ENCODE data around the gene BOC. TPM values are rescaled to one million over a fixed set of nuclear protein-coding genes. Genes with fewer than 3 reads are reported as not detected.

BOC gene
- total and polyA plus RNA-seq, 10 of the 15 experiments (the other 5 are each of a cell fraction or from before 2014, with no cell fraction given): 0.18 TPM; not detected in 9

DNA sequence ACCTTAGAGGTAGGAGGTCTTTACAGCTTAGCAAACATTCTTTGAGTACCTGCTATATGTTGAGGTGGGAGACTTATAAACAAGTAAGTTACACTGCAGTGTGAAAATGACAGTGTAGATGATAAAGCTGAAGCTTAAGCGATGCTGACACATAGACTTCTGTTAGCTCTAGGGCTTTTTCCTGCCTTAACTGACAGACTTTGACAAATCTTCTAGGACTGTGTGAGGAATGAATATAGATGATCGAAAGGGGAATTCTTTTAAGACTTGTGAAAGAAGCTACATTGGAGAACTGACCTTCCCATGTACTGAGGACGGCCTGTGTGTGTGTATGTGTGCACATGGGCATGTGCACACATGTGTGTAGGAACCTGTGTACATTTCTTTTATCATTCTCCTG, 22.7 kb downstream of the BOC start:
- CTCF ChIA-PET: interaction anchor here (1.2 to 2.3 kb wide), 2 partner anchors 54 to 199 kb away, joined by 3 to 8 read pairs; no protein-coding TSS in a partner anchor
- H3K9ac ChIP-seq (ENCODE audit: control insufficient read depth, insufficient read depth, low read length): no peak overlapping the region
- WGBS (ENCODE audit: insufficient coverage, insufficient replicate concordance, low lambda C conversion rate, missing lambda C conversion rate): 27% methylated on average over 3 of the region's 3 CpGs
- H3K27me3 ChIP-seq (replicated peaks in 1 of 2; ENCODE audit: control insufficient read depth in 2 of 2, insufficient read depth in 2 of 2, low read length in 1 of 2): peaks cover 0 to 2% of the 10 kb centered on the region in 2 experiments; a peak in 2 of 4 replicates
- in situ Hi-C loops (cut with MboI): no loop called here
- H4K20me1 ChIP-seq (ENCODE audit: control insufficient read depth, insufficient read depth): no peaks in the 10 kb centered on the region
- ATAC-seq: no peak
- no peak overlapping the region for H2AFZ ChIP-seq (ENCODE audit: control insufficient read depth, low read depth, low read length)
- SMC1A ChIA-PET (ENCODE audit: uncharacterized antibody, unreplicated experiment): no interaction called here
- no peak overlapping the region for H3K27ac ChIP-seq (ENCODE audit: control insufficient read depth, insufficient read depth)
- POLR2A ChIA-PET: no interaction called here
- H3K4me3 ChIP-seq: no peak overlapping the region
- FAIRE-seq: no peak
- RAD21 ChIA-PET (ENCODE audit: unreplicated experiment): no interaction called here
- no peak for DNase-seq (ENCODE audit: low read depth, low spot score)
- TF ChIP-seq, protein P1, sequence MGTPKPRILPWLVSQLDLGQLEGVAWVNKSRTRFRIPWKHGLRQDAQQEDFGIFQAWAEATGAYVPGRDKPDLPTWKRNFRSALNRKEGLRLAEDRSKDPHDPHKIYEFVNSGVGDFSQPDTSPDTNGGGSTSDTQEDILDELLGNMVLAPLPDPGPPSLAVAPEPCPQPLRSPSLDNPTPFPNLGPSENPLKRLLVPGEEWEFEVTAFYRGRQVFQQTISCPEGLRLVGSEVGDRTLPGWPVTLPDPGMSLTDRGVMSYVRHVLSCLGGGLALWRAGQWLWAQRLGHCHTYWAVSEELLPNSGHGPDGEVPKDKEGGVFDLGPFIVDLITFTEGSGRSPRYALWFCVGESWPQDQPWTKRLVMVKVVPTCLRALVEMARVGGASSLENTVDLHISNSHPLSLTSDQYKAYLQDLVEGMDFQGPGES (IDR thresholded peaks at IDR 0.05): no peak
- TF ChIP-seq ZNF384 (IDR thresholded peaks at IDR 0.05; ENCODE audit: borderline replicate concordance, low read depth, low read length): no peak
- no peak for TF ChIP-seq BMI1 (IDR thresholded peaks at IDR 0.05; ENCODE audit: borderline replicate concordance)
- no peak for TF ChIP-seq BRCA1 (IDR thresholded peaks at IDR 0.05; ENCODE audit: low read depth, low read length)
- no peak for TF ChIP-seq KDM1A (IDR thresholded peaks at IDR 0.05; ENCODE audit: borderline replicate concordance)
- no peak for TF ChIP-seq MYC (IDR thresholded peaks at IDR 0.05; ENCODE audit: insufficient read depth, insufficient read length, insufficient replicate concordance, low read length, severe bottlenecking)
- no peak for TF ChIP-seq ZNF207 (IDR thresholded peaks at IDR 0.05; ENCODE audit: borderline replicate concordance)
- no peaks in the 10 kb centered on the region for H3K9me3 ChIP-seq (replicated peaks; ENCODE audit: control insufficient read depth, insufficient read depth, low read length)
- no peaks in the 10 kb centered on the region for H3K36me3 ChIP-seq (ENCODE audit: control insufficient read depth in 2 of 2, insufficient read depth in 2 of 2, low read length in 1 of 2)
- no peaks in the 10 kb centered on the region for H3K4me1 ChIP-seq (ENCODE audit: control insufficient read depth, insufficient read depth, low read length)
- H3K79me2 ChIP-seq (ENCODE audit: control insufficient read depth, insufficient read depth, low read length): no peaks in the 10 kb centered on the region
- intact Hi-C loops (cut with micrococcal nuclease; ENCODE audit: unreplicated experiment): no loop called here
- no peak overlapping the region for H3K4me2 ChIP-seq (ENCODE audit: control insufficient read depth, insufficient read depth)
- BruUV-seq (replicated peaks): no TSS peak

Data from GM12878 (cell line).